HepG2 (cell line): ENCODE data around the gene CACNA2D3. TPM values are rescaled to one million over a fixed set of nuclear protein-coding genes. Genes with fewer than 3 reads are reported as not detected.

Experiments used
- ATAC-seq: fragments of 200-7000 bp; cut with Tn5 transposase; 3 replicates; pipeline ENCODE4 v1.9.1; 2020; ENCODE audit warnings: mild to moderate bottlenecking, moderate library complexity
- BruUV-seq: library from RNA; stranded (reverse); fragments of 400-500 nt; replicated peaks from 2 replicates; lab custom pipeline; 2021; lab: Mats Ljungman, UMichigan
- CTCF ChIA-PET: fragments of 300-600 bp; formaldehyde crosslinking; extraction: SDS; loops from one replicate; lab custom pipeline; 2021; ENCODE audit warnings: low total read pairs, inconsistent platforms, low intra/inter-chr PET ratio; lab: Yijun Ruan, JAX
- POLR2A ChIA-PET: fragments of 350-600 bp; sonication (Branson Sonifier 250); formaldehyde crosslinking; loops from one replicate; lab custom pipeline; 2020; ENCODE audit warnings: antibody characterized with exemption, inconsistent platforms; lab: Yijun Ruan, JAX
- DNase-seq: peaks from one replicate; pipeline ENCODE4 v3.0.0-alpha.2; 2015; ENCODE audit warnings: low spot score
- FAIRE-seq: peaks from 3 replicates; lab custom pipeline; 2011; peaks lifted over from hg19 to GRCh38; lab: Jason Lieb, UNC
- H2AFZ ChIP-seq: one replicate; pipeline ENCODE4 v1.6.1; 2011; ENCODE audit warnings: low read length, inconsistent platforms
- H3K27ac ChIP-seq: fragments of 300-600 bp; 3 replicates; pipeline ENCODE4 v1.8.0; 2011; ENCODE audit warnings: mixed run types, mild to moderate bottlenecking, mixed read lengths, low read length, inconsistent platforms; ENCODE audit not compliant: insufficient read depth; ENCODE audit errors: extremely low read length
- H3K27me3 ChIP-seq, 2 experiments: fragments of 200-600 bp in 1 of 2; 2 replicates in 1 of 2; 3 replicates in 1 of 2; pipeline versions ENCODE4 v1.6.0 to v1.8.0; 2011; ENCODE audit warnings: low read length in 2 of 2, mild to moderate bottlenecking in 2 of 2, moderate library complexity in 2 of 2, inconsistent platforms in 1 of 2; ENCODE audit not compliant: insufficient read depth in 2 of 2, control insufficient read depth in 1 of 2
- H3K36me3 ChIP-seq, 2 experiments: fragments of 200-600 bp in 1 of 2; replicated peaks in 1 of 2; 2 replicates in 1 of 2; 3 replicates in 1 of 2; pipeline versions ENCODE4 v1.5.1 to v1.8.0; 2011; ENCODE audit warnings: low read length in 2 of 2, inconsistent platforms in 1 of 2; ENCODE audit not compliant: insufficient read depth in 2 of 2, control insufficient read depth in 1 of 2
- H3K4me1 ChIP-seq: 2 replicates; pipeline ENCODE4 v1.5.1; 2012; ENCODE audit warnings: low read length, inconsistent platforms; ENCODE audit not compliant: insufficient read depth
- H3K4me2 ChIP-seq: 2 replicates; pipeline ENCODE4 v1.6.0; 2011; ENCODE audit warnings: low read depth, low read length, inconsistent platforms
- H3K4me3 ChIP-seq, 3 experiments: fragments of 200-600 bp in 1 of 3; sonication (generic), shearing (Covaris generic) in 1 of 3; replicated peaks in 1 of 3; 2 replicates each; pipeline ENCODE4 v1.5.1; 2011 to 2016; ENCODE audit warnings: low read length in 3 of 3, inconsistent platforms in 2 of 3, low read depth in 2 of 3, mild to moderate bottlenecking in 2 of 3, control low read depth in 1 of 3, mixed read lengths in 1 of 3; ENCODE audit not compliant: insufficient read depth in 1 of 3
- H3K79me2 ChIP-seq: one replicate; pipeline ENCODE4 v1.6.1; 2011; ENCODE audit warnings: low read length, inconsistent platforms; ENCODE audit not compliant: insufficient read depth
- H3K9ac ChIP-seq: 2 replicates; pipeline ENCODE4 v1.6.0; 2011; ENCODE audit warnings: mild to moderate bottlenecking, low read depth, low read length, inconsistent platforms; ENCODE audit not compliant: insufficient read depth
- H3K9me3 ChIP-seq: 2 replicates; pipeline ENCODE4 v1.5.1; 2012; ENCODE audit warnings: mild to moderate bottlenecking, low read length
- H4K20me1 ChIP-seq: 2 replicates; pipeline ENCODE4 v1.6.0; 2011; ENCODE audit warnings: inconsistent platforms, mild to moderate bottlenecking, low read length, moderate library complexity; ENCODE audit not compliant: insufficient read depth
- DPF2 ChIP-seq: sonication (generic); formaldehyde crosslinking; IDR thresholded peaks from 2 replicates; pipeline ENCODE4 v1.4.0; 2020; ENCODE audit warnings: mild to moderate bottlenecking, low read depth, missing genetic modification reagents, borderline replicate concordance
- ELF1 ChIP-seq: sonication (generic); formaldehyde crosslinking; IDR thresholded peaks from 2 replicates; pipeline ENCODE4 v1.4.0; 2020; ENCODE audit warnings: missing genetic modification reagents
- GATAD2A ChIP-seq: IDR thresholded peaks from 2 replicates; pipeline ENCODE4 v1.6.1; 2016
- HDAC6 ChIP-seq: fragments of 200-600 bp; sonication (generic); IDR thresholded peaks from 2 replicates; pipeline ENCODE4 v1.7.0; 2017; ENCODE audit warnings: mild to moderate bottlenecking, antibody characterized with exemption, low read length, low read depth
- NRL ChIP-seq: sonication (generic); formaldehyde crosslinking; IDR thresholded peaks from 2 replicates; pipeline ENCODE4 v1.5.0; 2020; ENCODE audit warnings: missing genetic modification reagents, mild to moderate bottlenecking, moderate library complexity, borderline replicate concordance
- SIX4 ChIP-seq: sonication (generic); formaldehyde crosslinking; IDR thresholded peaks from 2 replicates; pipeline ENCODE4 v1.4.0; 2020; ENCODE audit warnings: missing genetic modification reagents
- ZNF20 ChIP-seq: sonication (generic); formaldehyde crosslinking; IDR thresholded peaks from 2 replicates; pipeline ENCODE4 v1.4.0; 2020; ENCODE audit warnings: mild to moderate bottlenecking, moderate library complexity, missing genetic modification reagents
- ZNF431 ChIP-seq: sonication (generic); formaldehyde crosslinking; IDR thresholded peaks from 2 replicates; pipeline ENCODE4 v1.9.0; 2022; ENCODE audit warnings: missing genetic modification reagents, low read depth, mild to moderate bottlenecking, borderline replicate concordance
- WGBS: methylation state at CpG from one replicate; pipeline ENCODE4 v1.1.6; 2017; ENCODE audit warnings: low lambda C conversion rate; 5-methylcytosine and 5-hydroxymethylcytosine counted together
- in situ Hi-C: cut with HindIII; loops from 2 replicates; pipeline ENCODE4 v1.10.0; 2017; ENCODE audit warnings: low pct_unique_long_range_greater_than_20kb; ENCODE audit not compliant: extremely low pct_ligation_motif_present
- intact Hi-C: fragments of 100-400 bp; cut with micrococcal nuclease; formaldehyde crosslinking; loops from one replicate; pipeline ENCODE4 v1.10.0; 2022; ENCODE audit not compliant: unreplicated experiment
- polyA plus RNA-seq, 8 experiments: library from polyadenylated mRNA; depleted of rRNA in 3 of 8; stranded (reverse) in 7 of 8; unstranded in 1 of 8; fragments of >200 nt; fragmentation: Illumina TruSeq in 4 of 8; extraction: Trizol in 4 of 8; gene quantifications; 2 replicates each; pipeline versions ENCODE4 v1.2.1 to v1.2.3, GENCODE V29; 2011 to 2016; ENCODE audit warnings: low read depth in 4 of 8, missing spikeins in 1 of 8, mixed read lengths in 1 of 8; ENCODE audit not compliant: insufficient read depth in 1 of 8
- total RNA-seq, 5 experiments: library from RNA; depleted of rRNA; stranded (reverse); fragments of >200 nt; fragmentation: Illumina TruSeq; extraction: Trizol; gene quantifications; 2 replicates each; pipeline ENCODE4 v1.2.3, GENCODE V29; 2016; ENCODE audit warnings: low read depth in 1 of 5
- TF ChIP-seq, protein P1 (sequence below): sonication (generic); formaldehyde crosslinking; IDR thresholded peaks from 2 replicates; pipeline ENCODE4 v1.4.0; 2020; ENCODE audit warnings: mild to moderate bottlenecking, missing genetic modification reagents, borderline replicate concordance

Gene CACNA2D3
- total and polyA plus RNA-seq, 2 of the 13 experiments (the other 11 are each of a cell fraction or from before 2014, with no cell fraction given), result not detected

DNA sequence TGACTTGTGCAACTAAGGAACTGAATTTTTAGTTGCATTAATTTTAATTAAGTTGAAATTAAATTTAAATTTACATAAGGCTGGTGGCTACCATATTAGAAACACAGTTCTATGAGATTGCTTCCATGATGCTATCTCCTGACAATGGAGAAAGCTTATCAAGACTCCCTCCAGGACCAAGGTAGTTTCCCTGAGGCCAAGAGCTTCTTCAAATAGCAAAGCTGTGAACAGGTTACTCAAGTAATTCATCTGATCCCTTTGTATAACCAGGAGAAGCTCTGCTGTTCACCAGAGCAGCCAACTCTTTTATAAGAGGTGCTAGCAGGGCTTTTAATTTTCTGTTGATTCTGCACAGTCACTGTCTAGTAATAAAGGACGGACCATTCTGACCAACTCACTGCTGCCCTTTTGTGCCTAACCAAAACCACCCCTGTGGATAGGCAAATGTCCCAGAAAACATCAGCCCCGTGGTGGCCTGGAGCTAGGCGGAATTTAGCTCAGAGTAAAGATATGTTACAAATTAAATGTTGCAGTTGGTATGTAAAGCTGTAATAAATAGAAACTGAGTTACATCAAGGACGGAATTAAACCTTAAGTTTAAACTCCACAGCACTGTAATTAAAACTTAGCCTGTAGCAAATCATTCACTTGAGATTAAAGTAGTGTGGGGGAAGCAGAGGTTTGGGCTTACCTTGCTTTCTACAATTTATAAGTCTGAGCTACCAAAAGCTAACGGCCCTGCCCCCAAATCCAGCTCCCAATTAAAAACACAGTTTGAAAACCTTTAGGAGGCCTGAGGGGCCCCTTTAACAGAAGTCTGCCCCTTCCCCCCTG is 861.1 kb downstream of the CACNA2D3 start:
- DNase-seq, result no peak

DNA sequence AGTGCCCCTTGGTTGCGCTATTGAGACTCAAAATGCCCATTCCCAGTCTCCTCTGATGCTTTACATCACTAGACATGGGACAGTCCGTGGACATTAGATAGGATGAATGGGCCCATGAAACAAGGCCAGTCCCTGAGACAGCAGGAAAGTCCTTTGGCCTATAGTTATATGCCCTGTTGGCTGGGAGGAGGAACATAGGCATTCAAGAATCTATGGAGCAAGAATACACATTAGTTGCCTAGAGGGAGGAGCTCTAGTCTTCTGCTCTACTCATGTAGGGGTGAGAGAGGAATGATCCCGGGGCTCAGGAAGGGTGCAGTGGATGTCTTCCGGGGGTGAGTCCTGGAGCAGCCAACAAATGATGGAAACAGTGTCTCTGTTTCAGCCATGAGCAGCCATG is 863.5 kb downstream of the CACNA2D3 start:
- no peaks in the 10 kb centered on the region for H3K79me2 ChIP-seq
- no peak for TF ChIP-seq ZNF431 (CRISPR knock-in tag)
- no peaks in the 10 kb centered on the region for H3K4me1 ChIP-seq
- BruUV-seq, result no TSS peak
- no peak overlapping the region for H3K9ac ChIP-seq
- CTCF ChIA-PET, result no interaction called here
- ATAC-seq, result no peak
- H3K27me3 ChIP-seq, result no peaks in the 10 kb centered on the region
- no peak overlapping the region for H2AFZ ChIP-seq
- no peak for DNase-seq
- in situ Hi-C loops (no loop called here), intact Hi-C loops (no loop called here)
- no peak for FAIRE-seq
- H3K36me3 ChIP-seq, result no peaks in the 10 kb centered on the region
- H3K27ac ChIP-seq, result no peak overlapping the region
- 15% methylated on average over 4 of the region's 4 CpGs for WGBS
- H4K20me1 ChIP-seq, result no peaks in the 10 kb centered on the region
- H3K4me2 ChIP-seq, result no peak overlapping the region
- POLR2A ChIA-PET, result no interaction called here
- 0 out of 2 replicates have a peak, but pooled peaks cover 4% of the 10 kb centered on the region for H3K9me3 ChIP-seq
- no peak overlapping the region for H3K4me3 ChIP-seq

More for the DNA sequence above, 861.1 kb downstream of the CACNA2D3 start:
- ATAC-seq (no peak), FAIRE-seq (no peak)
- Histone ChIP-seq H3K4me1 (no peaks in the 10 kb centered on the region), H3K9ac (no peak overlapping the region), H2AFZ (no peak overlapping the region), H3K36me3 (no peaks in the 10 kb centered on the region), H4K20me1 (no peaks in the 10 kb centered on the region), H3K9me3 (no peaks in the 10 kb centered on the region), H3K79me2 (no peaks in the 10 kb centered on the region), H3K4me2 (no peak overlapping the region), H3K4me3 (no peak overlapping the region), H3K27me3 (no peaks in the 10 kb centered on the region), H3K27ac (no peak overlapping the region)
- in situ Hi-C loops, result no loop called here
- TF ChIP-seq GATAD2A (CRISPR knock-in tag) (no peak), DPF2 (CRISPR knock-in tag) (no peak), NRL (CRISPR knock-in tag) (no peak), ZNF20 (CRISPR knock-in tag) (no peak), ELF1 (CRISPR knock-in tag) (no peak), SIX4 (CRISPR knock-in tag) (no peak), HDAC6 (no peak)
- TF ChIP-seq, protein P1, sequence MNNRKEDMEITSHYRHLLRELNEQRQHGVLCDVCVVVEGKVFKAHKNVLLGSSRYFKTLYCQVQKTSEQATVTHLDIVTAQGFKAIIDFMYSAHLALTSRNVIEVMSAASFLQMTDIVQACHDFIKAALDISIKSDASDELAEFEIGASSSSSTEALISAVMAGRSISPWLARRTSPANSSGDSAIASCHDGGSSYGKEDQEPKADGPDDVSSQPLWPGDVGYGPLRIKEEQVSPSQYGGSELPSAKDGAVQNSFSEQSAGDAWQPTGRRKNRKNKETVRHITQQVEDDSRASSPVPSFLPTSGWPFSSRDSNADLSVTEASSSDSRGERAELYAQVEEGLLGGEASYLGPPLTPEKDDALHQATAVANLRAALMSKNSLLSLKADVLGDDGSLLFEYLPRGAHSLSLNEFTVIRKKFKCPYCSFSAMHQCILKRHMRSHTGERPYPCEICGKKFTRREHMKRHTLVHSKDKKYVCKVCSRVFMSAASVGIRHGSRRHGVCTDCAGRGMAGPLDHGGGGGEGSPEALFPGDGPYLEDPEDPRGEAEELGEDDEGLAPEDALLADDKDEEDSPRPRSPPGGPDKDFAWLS (CRISPR knock-in tag), result no peak
- BruUV-seq, result no TSS peak
- CTCF ChIA-PET, result no interaction called here
- POLR2A ChIA-PET, result no interaction called here
- intact Hi-C loops, result no loop called here
- 10% methylated on average over 5 of the region's 5 CpGs for WGBS
